ENCODE data around the gene RNU5B-1. TPM values are rescaled to one million over a fixed set of nuclear protein-coding genes. Genes with fewer than 3 reads are reported as not detected.

The RNU5B-1 gene
- total and polyA plus RNA-seq, 2 of the 4 experiments (the other 2 are of a cell fraction), result not detected

DNA sequence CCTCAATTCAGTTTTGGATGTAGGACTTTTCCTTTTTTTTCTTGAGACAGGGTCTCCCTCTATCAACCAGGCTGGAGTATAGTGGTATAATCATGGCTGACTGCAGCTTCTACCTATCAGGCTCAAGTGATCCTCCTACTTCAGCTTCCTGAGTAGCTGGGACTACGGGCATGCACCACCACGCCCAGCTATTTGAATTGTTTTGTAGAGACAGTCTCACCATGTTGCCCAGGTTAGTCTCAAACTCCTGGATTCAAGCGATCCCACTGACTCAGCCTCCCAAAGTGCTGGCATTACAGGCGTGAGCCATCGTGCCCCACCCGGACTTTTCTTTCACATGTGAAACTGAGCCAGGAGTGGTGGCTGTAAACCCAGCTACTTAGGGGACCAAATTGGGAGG is 3.5 kb downstream of the RNU5B-1 start:
- DNase-seq, result no peak
- H3K18ac ChIP-seq (ENCODE audit: low read depth, low read length), result no peak overlapping the region
- H3K9ac ChIP-seq (ENCODE audit: low read depth, low read length), result no peak overlapping the region
- no peaks in the 10 kb centered on the region for H3K79me1 ChIP-seq (ENCODE audit: low read depth in 1 of 2, low read length in 2 of 2)
- dilution Hi-C loops (cut with HindIII; ENCODE audit: low sequenced_read_pairs, unreplicated experiment) (no loop called here), in situ Hi-C loops (cut with MboI; ENCODE audit: low sequenced_read_pairs) (no loop called here), intact Hi-C loops (cut with micrococcal nuclease) (no loop called here)
- no peaks in the 10 kb centered on the region for H3K27me3 ChIP-seq (ENCODE audit: control insufficient read depth, insufficient read depth, low read length)
- TF ChIP-seq MXI1 (IDR thresholded peaks at IDR 0.05; ENCODE audit: borderline replicate concordance, low read depth, low read length) (no peak), RCOR1 (IDR thresholded peaks at IDR 0.05; ENCODE audit: insufficient replicate concordance, low read length) (no peak), RFX5 (IDR thresholded peaks at IDR 0.05; ENCODE audit: low read depth, low read length) (no peak), CEBPB (IDR thresholded peaks at IDR 0.05; ENCODE audit: low read depth, low read length) (no peak), SMC3 (IDR thresholded peaks at IDR 0.05; ENCODE audit: low read depth, low read length) (no peak), MAFK (IDR thresholded peaks at IDR 0.05; ENCODE audit: low read depth, low read length) (no peak), FOS (IDR thresholded peaks at IDR 0.05; ENCODE audit: low read depth, low read length) (no peak), BHLHE40 (IDR thresholded peaks at IDR 0.05; ENCODE audit: low read depth, low read length) (no peak), RAD21 (IDR thresholded peaks at IDR 0.05; ENCODE audit: low read length) (no peak), NFE2L2 (IDR thresholded peaks at IDR 0.05; ENCODE audit: low read depth, low read length) (no peak)
- TF ChIP-seq, protein P1, sequence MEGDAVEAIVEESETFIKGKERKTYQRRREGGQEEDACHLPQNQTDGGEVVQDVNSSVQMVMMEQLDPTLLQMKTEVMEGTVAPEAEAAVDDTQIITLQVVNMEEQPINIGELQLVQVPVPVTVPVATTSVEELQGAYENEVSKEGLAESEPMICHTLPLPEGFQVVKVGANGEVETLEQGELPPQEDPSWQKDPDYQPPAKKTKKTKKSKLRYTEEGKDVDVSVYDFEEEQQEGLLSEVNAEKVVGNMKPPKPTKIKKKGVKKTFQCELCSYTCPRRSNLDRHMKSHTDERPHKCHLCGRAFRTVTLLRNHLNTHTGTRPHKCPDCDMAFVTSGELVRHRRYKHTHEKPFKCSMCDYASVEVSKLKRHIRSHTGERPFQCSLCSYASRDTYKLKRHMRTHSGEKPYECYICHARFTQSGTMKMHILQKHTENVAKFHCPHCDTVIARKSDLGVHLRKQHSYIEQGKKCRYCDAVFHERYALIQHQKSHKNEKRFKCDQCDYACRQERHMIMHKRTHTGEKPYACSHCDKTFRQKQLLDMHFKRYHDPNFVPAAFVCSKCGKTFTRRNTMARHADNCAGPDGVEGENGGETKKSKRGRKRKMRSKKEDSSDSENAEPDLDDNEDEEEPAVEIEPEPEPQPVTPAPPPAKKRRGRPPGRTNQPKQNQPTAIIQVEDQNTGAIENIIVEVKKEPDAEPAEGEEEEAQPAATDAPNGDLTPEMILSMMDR (conservative IDR thresholded peaks at IDR 0.05; ENCODE audit: low read depth, low read length), result no peak
- TF ChIP-seq, protein P2, sequence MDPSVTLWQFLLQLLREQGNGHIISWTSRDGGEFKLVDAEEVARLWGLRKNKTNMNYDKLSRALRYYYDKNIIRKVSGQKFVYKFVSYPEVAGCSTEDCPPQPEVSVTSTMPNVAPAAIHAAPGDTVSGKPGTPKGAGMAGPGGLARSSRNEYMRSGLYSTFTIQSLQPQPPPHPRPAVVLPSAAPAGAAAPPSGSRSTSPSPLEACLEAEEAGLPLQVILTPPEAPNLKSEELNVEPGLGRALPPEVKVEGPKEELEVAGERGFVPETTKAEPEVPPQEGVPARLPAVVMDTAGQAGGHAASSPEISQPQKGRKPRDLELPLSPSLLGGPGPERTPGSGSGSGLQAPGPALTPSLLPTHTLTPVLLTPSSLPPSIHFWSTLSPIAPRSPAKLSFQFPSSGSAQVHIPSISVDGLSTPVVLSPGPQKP (IDR thresholded peaks at IDR 0.05; ENCODE audit: borderline replicate concordance, low read depth, low read length), result no peak
- TF ChIP-seq, protein P3, sequence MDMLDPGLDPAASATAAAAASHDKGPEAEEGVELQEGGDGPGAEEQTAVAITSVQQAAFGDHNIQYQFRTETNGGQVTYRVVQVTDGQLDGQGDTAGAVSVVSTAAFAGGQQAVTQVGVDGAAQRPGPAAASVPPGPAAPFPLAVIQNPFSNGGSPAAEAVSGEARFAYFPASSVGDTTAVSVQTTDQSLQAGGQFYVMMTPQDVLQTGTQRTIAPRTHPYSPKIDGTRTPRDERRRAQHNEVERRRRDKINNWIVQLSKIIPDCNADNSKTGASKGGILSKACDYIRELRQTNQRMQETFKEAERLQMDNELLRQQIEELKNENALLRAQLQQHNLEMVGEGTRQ (IDR thresholded peaks at IDR 0.05; ENCODE audit: low read depth, low read length), result no peak
- H2AK5ac ChIP-seq (ENCODE audit: low read depth, low read length), result no peak overlapping the region
- no peaks in the 10 kb centered on the region for H3K36me3 ChIP-seq (ENCODE audit: control insufficient read depth, insufficient read depth, low read length)
- H2AK9ac ChIP-seq (replicated peaks; ENCODE audit: low read depth, low read length, poor library complexity), result no peak overlapping the region
- H3K9me1 ChIP-seq (ENCODE audit: insufficient read depth, low read length), result 0 out of 2 replicates have a peak, but pooled peaks cover 3% of the 10 kb centered on the region
- H4K20me1 ChIP-seq (ENCODE audit: insufficient read depth, low read length), result peaks cover 12% of the 10 kb centered on the region
- no peak overlapping the region for H2BK5ac ChIP-seq (ENCODE audit: low read depth, low read length, poor library complexity, severe bottlenecking)
- H3K4me2 ChIP-seq (ENCODE audit: low read depth, low read length), result no peak overlapping the region
- no peak overlapping the region for H2BK20ac ChIP-seq (ENCODE audit: low read depth, low read length)
- CTCF ChIA-PET, result no interaction called here
- H2BK120ac ChIP-seq (ENCODE audit: low read depth, low read length), result no peak overlapping the region
- H3K4me3 ChIP-seq (ENCODE audit: insufficient read depth, low read depth, low read length), result no peak overlapping the region
- no peak overlapping the region for H3K23ac ChIP-seq (ENCODE audit: low read depth, low read length)
- H3K14ac ChIP-seq (replicated peaks; ENCODE audit: low read depth, low read length), result no peak overlapping the region
- H4K8ac ChIP-seq (ENCODE audit: low read depth in 2 of 2, low read length in 2 of 2), result no peak overlapping the region
- H2BK15ac ChIP-seq (ENCODE audit: low read depth, low read length), result no peak overlapping the region
- BruUV-seq (replicated peaks), result no TSS peak
- no peaks in the 10 kb centered on the region for H3K9me3 ChIP-seq (ENCODE audit: control insufficient read depth, insufficient read depth, low read length)
- no peak for ATAC-seq (ENCODE audit: low read depth)
- H3K4me1 ChIP-seq (ENCODE audit: control insufficient read depth, insufficient read depth, low read length), result peaks cover 14% of the 10 kb centered on the region
- no peak overlapping the region for H3K4ac ChIP-seq (ENCODE audit: low read depth, low read length)
- no peak overlapping the region for H3K56ac ChIP-seq (ENCODE audit: extremely low read depth, insufficient read depth, low read length)
- H2AFZ ChIP-seq (replicated peaks; ENCODE audit: low read length, poor library complexity), result no peak overlapping the region
- no peak overlapping the region for H4K5ac ChIP-seq (ENCODE audit: low read depth, low read length)
- no peak overlapping the region for H3K27ac ChIP-seq (ENCODE audit: insufficient read depth, low read length)
- POLR2A ChIA-PET (ENCODE audit: unreplicated experiment), result no interaction called here
- H4K91ac ChIP-seq (ENCODE audit: insufficient read depth, low read depth, low read length), result no peak overlapping the region
- no CpG with 5 or more reads among the region's 6 CpGs for WGBS, 2 experiments (ENCODE audit: extremely low coverage in 2 of 2, insufficient read length in 1 of 2)
